ENCODE data around the gene FLOT1. TPM values are rescaled to one million over a fixed set of nuclear protein-coding genes. Genes with fewer than 3 reads are reported as not detected.

FLOT1 gene
- total and polyA plus RNA-seq, 2 donors, result 67.1 to 157 TPM

- Histone ChIP-seq H3K9me3 (ENCODE audit: control insufficient read depth in 2 of 2, insufficient read depth in 1 of 2, low read length in 1 of 2) (peaks cover 0 to 8% of the 10 kb centered on the region in 2 donors), H3K4me1 (ENCODE audit: control insufficient read depth in 2 of 2, insufficient read depth in 2 of 2, low read length in 2 of 2) (peaks cover 36 to 82% of the 10 kb centered on the region in 2 donors), H3K4me3 (ENCODE audit: low read length in 2 of 2) (peak overlapping the region; percentile 65 to 89), H3K27me3 (ENCODE audit: control insufficient read depth in 2 of 2, insufficient read depth in 1 of 2, low read length in 1 of 2) (no peaks in the 10 kb centered on the region), H3K36me3 (ENCODE audit: control insufficient read depth in 2 of 2, insufficient read depth in 2 of 2, low read length in 1 of 2) (peaks cover 19 to 37% of the 10 kb centered on the region in 2 donors), H3K27ac (ENCODE audit: low read depth in 1 of 2, low read length in 1 of 2) (peak overlapping the region; percentile 98 to 99)
- peak in 2 of 9 donors; percentile 15 to 37 for DNase-seq (ENCODE audit: low read depth in 6 of 9, low spot score in 9 of 9)
- WGBS, result 2% methylated on average over 7 of the region's 7 CpGs
Measured at GRCh38 chr6:30683183-30683979, 59.1 kb downstream of the FLOT1 start.

- Histone ChIP-seq H3K27ac (ENCODE audit: low read depth in 1 of 2, low read length in 1 of 2) (peak overlapping the region; percentile 98 to 99), H3K4me3 (ENCODE audit: low read length in 2 of 2) (peak overlapping the region; percentile 65 to 89), H3K4me1 (ENCODE audit: control insufficient read depth in 2 of 2, insufficient read depth in 2 of 2, low read length in 2 of 2) (peaks cover 32 to 73% of the 10 kb centered on the region in 2 donors), H3K27me3 (ENCODE audit: control insufficient read depth in 2 of 2, insufficient read depth in 1 of 2, low read length in 1 of 2) (no peaks in the 10 kb centered on the region), H3K9me3 (ENCODE audit: control insufficient read depth in 2 of 2, insufficient read depth in 1 of 2, low read length in 1 of 2) (peaks cover 0 to 8% of the 10 kb centered on the region in 2 donors), H3K36me3 (ENCODE audit: control insufficient read depth in 2 of 2, insufficient read depth in 2 of 2, low read length in 1 of 2) (peaks cover 29 to 45% of the 10 kb centered on the region in 2 donors)
- DNase-seq (ENCODE audit: low read depth in 6 of 9, low spot score in 9 of 9), result peak in 7 of 9 donors; percentile 76 to 95 (median 88)
- 3% methylated on average over 11 of the region's 11 CpGs for WGBS
Measured at GRCh38 chr6:30682143-30683117, 60.1 kb downstream of the FLOT1 start.

- Histone ChIP-seq H3K27me3 (ENCODE audit: control insufficient read depth in 2 of 2, insufficient read depth in 1 of 2, low read length in 1 of 2) (no peaks in the 10 kb centered on the region), H3K4me3 (ENCODE audit: low read length in 2 of 2) (peak overlapping the region; percentile 65 to 89), H3K4me1 (ENCODE audit: control insufficient read depth in 2 of 2, insufficient read depth in 2 of 2, low read length in 2 of 2) (peaks cover 32 to 70% of the 10 kb centered on the region in 2 donors), H3K36me3 (ENCODE audit: control insufficient read depth in 2 of 2, insufficient read depth in 2 of 2, low read length in 1 of 2) (peaks cover 35 to 52% of the 10 kb centered on the region in 2 donors), H3K9me3 (ENCODE audit: control insufficient read depth in 2 of 2, insufficient read depth in 1 of 2, low read length in 1 of 2) (peaks cover 0 to 8% of the 10 kb centered on the region in 2 donors), H3K27ac (ENCODE audit: low read depth in 1 of 2, low read length in 1 of 2) (peak overlapping the region; percentile 98 to 99)
- DNase-seq (ENCODE audit: low read depth in 6 of 9, low spot score in 9 of 9), result peak in 1 of 9 donors; percentile 7
- WGBS, result 28% methylated on average over 4 of the region's 4 CpGs
Measured at GRCh38 chr6:30681766-30682142, 60.7 kb downstream of the FLOT1 start.

GRCh38 chr6:30679765-30680535 lies 62.5 kb downstream of the FLOT1 start:
- peaks cover 0 to 8% of the 10 kb centered on the region in 2 donors for H3K9me3 ChIP-seq (ENCODE audit: control insufficient read depth in 2 of 2, insufficient read depth in 1 of 2, low read length in 1 of 2)
- H3K36me3 ChIP-seq (ENCODE audit: control insufficient read depth in 2 of 2, insufficient read depth in 2 of 2, low read length in 1 of 2), result peaks cover 45 to 63% of the 10 kb centered on the region in 2 donors
- peak overlapping the region; percentile 34 to 35 for H3K4me3 ChIP-seq (ENCODE audit: low read length in 2 of 2)
- H3K27ac ChIP-seq (ENCODE audit: low read depth in 1 of 2, low read length in 1 of 2), result peak overlapping the region; percentile 65 to 69
- DNase-seq (ENCODE audit: low read depth in 6 of 9, low spot score in 9 of 9), result no peak
- peaks cover 24 to 55% of the 10 kb centered on the region in 2 donors for H3K4me1 ChIP-seq (ENCODE audit: control insufficient read depth in 2 of 2, insufficient read depth in 2 of 2, low read length in 2 of 2)
- no peaks in the 10 kb centered on the region for H3K27me3 ChIP-seq (ENCODE audit: control insufficient read depth in 2 of 2, insufficient read depth in 1 of 2, low read length in 1 of 2)
- 85% methylated on average over 7 of the region's 7 CpGs for WGBS

GRCh38 chr6:30678964-30679726 lies 63.3 kb downstream of the FLOT1 start:
- peaks cover 23 to 52% of the 10 kb centered on the region in 2 donors for H3K4me1 ChIP-seq (ENCODE audit: control insufficient read depth in 2 of 2, insufficient read depth in 2 of 2, low read length in 2 of 2)
- H3K27ac ChIP-seq (ENCODE audit: low read depth in 1 of 2, low read length in 1 of 2), result peak overlapping the region; percentile 43 to 69
- H3K9me3 ChIP-seq (ENCODE audit: control insufficient read depth in 2 of 2, insufficient read depth in 1 of 2, low read length in 1 of 2), result peaks cover 0 to 8% of the 10 kb centered on the region in 2 donors
- peaks cover 45 to 63% of the 10 kb centered on the region in 2 donors for H3K36me3 ChIP-seq (ENCODE audit: control insufficient read depth in 2 of 2, insufficient read depth in 2 of 2, low read length in 1 of 2)
- no peaks in the 10 kb centered on the region for H3K27me3 ChIP-seq (ENCODE audit: control insufficient read depth in 2 of 2, insufficient read depth in 1 of 2, low read length in 1 of 2)
- H3K4me3 ChIP-seq (ENCODE audit: low read length in 2 of 2), result peak overlapping the region; percentile 34 to 35
- 13% methylated on average over 31 of the region's 31 CpGs for WGBS
- DNase-seq (ENCODE audit: low read depth in 6 of 9, low spot score in 9 of 9), result peak in 7 of 9 donors; percentile 76 to 94 (median 88)

Other genes with a start within 250 kb of the FLOT1 start
- gene GNL1, start 186.2 kb downstream of the FLOT1 start, total RNA-seq, result 46.4 TPM
- 78.8 TPM for gene GNL1, start 186.2 kb downstream of the FLOT1 start, polyA plus RNA-seq
- 13.0 TPM for gene PRR3, start 185.4 kb downstream of the FLOT1 start, total RNA-seq
- 16.7 TPM for gene PRR3, start 185.4 kb downstream of the FLOT1 start, polyA plus RNA-seq
- 33.9 TPM for gene ABCF1, start 171.2 kb downstream of the FLOT1 start, total RNA-seq
- 23.5 TPM for gene ABCF1, start 171.2 kb downstream of the FLOT1 start, polyA plus RNA-seq
- 37.8 TPM for gene PPP1R10, start 125.4 kb downstream of the FLOT1 start, total RNA-seq
- 24.9 TPM for gene PPP1R10, start 125.4 kb downstream of the FLOT1 start, polyA plus RNA-seq
- 47.9 TPM for gene MRPS18B, start 124.8 kb downstream of the FLOT1 start, total RNA-seq
- 48.9 TPM for gene MRPS18B, start 124.8 kb downstream of the FLOT1 start, polyA plus RNA-seq
- gene ATAT1, start 115.8 kb downstream of the FLOT1 start, total RNA-seq, result 2.9 TPM
- 7.5 TPM for gene ATAT1, start 115.8 kb downstream of the FLOT1 start, polyA plus RNA-seq
- 9.5 TPM for gene C6orf136, start 95.6 kb downstream of the FLOT1 start, total RNA-seq
- gene C6orf136, start 95.6 kb downstream of the FLOT1 start, polyA plus RNA-seq, result 24.0 TPM
- 29.9 TPM for gene DHX16, start 69.7 kb downstream of the FLOT1 start, total RNA-seq
- gene DHX16, start 69.7 kb downstream of the FLOT1 start, polyA plus RNA-seq, result 48.0 TPM
- gene PPP1R18, start 56.0 kb downstream of the FLOT1 start, total RNA-seq, result 47.6 TPM
- 115 TPM for gene PPP1R18, start 56.0 kb downstream of the FLOT1 start, polyA plus RNA-seq
- gene NRM, start 51.7 kb downstream of the FLOT1 start, total RNA-seq, result 6.5 TPM
- gene NRM, start 51.7 kb downstream of the FLOT1 start, polyA plus RNA-seq, result 10.4 TPM
- gene MDC1, start 25.4 kb downstream of the FLOT1 start, total RNA-seq, result 7.6 TPM
- gene MDC1, start 25.4 kb downstream of the FLOT1 start, polyA plus RNA-seq, result 21.6 TPM
- gene TUBB, start 22.3 kb downstream of the FLOT1 start, total RNA-seq, result 691 TPM
- gene TUBB, start 22.3 kb downstream of the FLOT1 start, polyA plus RNA-seq, result 137 TPM
- 17.9 TPM for gene IER3, start 1.9 kb upstream of the FLOT1 start, total RNA-seq
- 39.7 TPM for gene IER3, start 1.9 kb upstream of the FLOT1 start, polyA plus RNA-seq
- 39.6 TPM for gene DDR1, start 141.8 kb upstream of the FLOT1 start, total RNA-seq
- gene DDR1, start 141.8 kb upstream of the FLOT1 start, polyA plus RNA-seq, result 65.9 TPM
- gene GTF2H4, start 165.5 kb upstream of the FLOT1 start, total RNA-seq, result 12.9 TPM
- gene GTF2H4, start 165.5 kb upstream of the FLOT1 start, polyA plus RNA-seq, result 35.4 TPM
- 30.3 TPM for gene VARS2, start 171.6 kb upstream of the FLOT1 start, total RNA-seq
- 40.4 TPM for gene VARS2, start 171.6 kb upstream of the FLOT1 start, polyA plus RNA-seq
- 0.19 TPM for gene SFTA2, start 189.5 kb upstream of the FLOT1 start, total RNA-seq
- 1.8 TPM for gene SFTA2, start 189.5 kb upstream of the FLOT1 start, polyA plus RNA-seq
- 0.05 TPM for gene MUCL3, start 198.3 kb upstream of the FLOT1 start, total RNA-seq
- gene MUCL3, start 198.3 kb upstream of the FLOT1 start, polyA plus RNA-seq, result 0.02 TPM
- gene MUC21, start 241.0 kb upstream of the FLOT1 start, total RNA-seq, result under 0.01 TPM
- gene MUC21, start 241.0 kb upstream of the FLOT1 start, polyA plus RNA-seq, result 0.27 TPM